Nephron progenitor cell (in vitro differentiated cells): ENCODE data around the gene MPHOSPH9.

Source experiments
- DNase-seq: peaks from one replicate; pipeline ENCODE4 v3.0.0; 2021
- H3K27ac Mint-ChIP-seq: 2 replicates; pipeline ENCODE4 v1.8.0; 2021; ENCODE audit warnings: mild to moderate bottlenecking, moderate library complexity, mixed read lengths
- H3K27me3 Mint-ChIP-seq: 2 replicates; pipeline ENCODE4 v1.8.0; 2021; ENCODE audit warnings: mild to moderate bottlenecking, low read depth, mixed read lengths; ENCODE audit not compliant: poor library complexity
- H3K36me3 Mint-ChIP-seq: 2 replicates; pipeline ENCODE4 v1.8.0; 2021; ENCODE audit warnings: low read depth, mixed read lengths
- H3K4me1 Mint-ChIP-seq: 2 replicates; pipeline ENCODE4 v1.8.0; 2021; ENCODE audit warnings: mixed read lengths
- H3K4me3 Mint-ChIP-seq: 2 replicates; pipeline ENCODE4 v1.8.0; 2021; ENCODE audit warnings: mild to moderate bottlenecking, moderate library complexity, mixed read lengths
- H3K9me3 Mint-ChIP-seq: 2 replicates; pipeline ENCODE4 v1.8.0; 2021; ENCODE audit warnings: mild to moderate bottlenecking, moderate library complexity, mixed read lengths
- CTCF ChIP-seq: fragments of 200-600 bp; sonication (generic); IDR thresholded peaks from 2 replicates; pipeline ENCODE4 v1.5.0; 2021; ENCODE audit warnings: antibody characterized with exemption

Gene MPHOSPH9

GRCh38 chr12:123114304-123115083, 118.4 kb downstream of the MPHOSPH9 start:
- DNase-seq = no peak
- Mint-ChIP-seq H3K9me3 (no peaks in the 10 kb centered on the region), H3K4me1 (peaks cover 58% of the 10 kb centered on the region), H3K4me3 (no peak overlapping the region), H3K27me3 (peaks cover 5% of the 10 kb centered on the region), H3K36me3 (no peaks in the 10 kb centered on the region), H3K27ac (peak overlapping the region; percentile 22)
- no peak for TF ChIP-seq CTCF

- H3K4me1 Mint-ChIP-seq = peaks cover 56% of the 10 kb centered on the region
- DNase-seq = no peak
- peaks cover 5% of the 10 kb centered on the region for H3K27me3 Mint-ChIP-seq
- H3K4me3 Mint-ChIP-seq = no peak overlapping the region
- no peak overlapping the region for H3K27ac Mint-ChIP-seq
- H3K9me3 Mint-ChIP-seq = no peaks in the 10 kb centered on the region
- TF ChIP-seq CTCF = no peak
- H3K36me3 Mint-ChIP-seq = no peaks in the 10 kb centered on the region
Observed at GRCh38 chr12:123113026-123113425, 119.9 kb downstream of the MPHOSPH9 start.

- H3K4me1 Mint-ChIP-seq = peaks cover 70% of the 10 kb centered on the region
- no peak for TF ChIP-seq CTCF
- no peak for DNase-seq
- H3K36me3 Mint-ChIP-seq = no peaks in the 10 kb centered on the region
- no peak overlapping the region for H3K27ac Mint-ChIP-seq
- peaks cover 3% of the 10 kb centered on the region for H3K27me3 Mint-ChIP-seq
- no peak overlapping the region for H3K4me3 Mint-ChIP-seq
- no peaks in the 10 kb centered on the region for H3K9me3 Mint-ChIP-seq
Observed at GRCh38 chr12:123111498-123112165, 121.3 kb downstream of the MPHOSPH9 start.

- H3K27me3 Mint-ChIP-seq = peaks cover 6% of the 10 kb centered on the region
- TF ChIP-seq CTCF = no peak
- no peak overlapping the region for H3K4me3 Mint-ChIP-seq
- no peaks in the 10 kb centered on the region for H3K9me3 Mint-ChIP-seq
- H3K36me3 Mint-ChIP-seq = no peaks in the 10 kb centered on the region
- no peak overlapping the region for H3K27ac Mint-ChIP-seq
- DNase-seq = no peak
- H3K4me1 Mint-ChIP-seq = peaks cover 70% of the 10 kb centered on the region
Observed at GRCh38 chr12:123109319-123109772, 123.6 kb downstream of the MPHOSPH9 start.

- no peak for DNase-seq
- H3K4me3 Mint-ChIP-seq = no peak overlapping the region
- no peak for TF ChIP-seq CTCF
- no peak overlapping the region for H3K27ac Mint-ChIP-seq
- no peaks in the 10 kb centered on the region for H3K9me3 Mint-ChIP-seq
- H3K27me3 Mint-ChIP-seq = peaks cover 6% of the 10 kb centered on the region
- H3K36me3 Mint-ChIP-seq = no peaks in the 10 kb centered on the region
- peaks cover 67% of the 10 kb centered on the region for H3K4me1 Mint-ChIP-seq
Observed at GRCh38 chr12:123108682-123109066, 124.3 kb downstream of the MPHOSPH9 start.
